GM23338 (cell line): ENCODE data around the gene FARP1. TPM values are rescaled to one million over a fixed set of nuclear protein-coding genes. Genes with fewer than 3 reads are reported as not detected.

Source experiments
- ATAC-seq: fragments of 200-7000 bp; cut with Tn5 transposase; 3 replicates; pipeline ENCODE4 v1.9.1; 2020
- DNase-seq: peaks from one replicate; pipeline ENCODE4 v3.0.0-alpha.2; 2015; ENCODE audit warnings: low spot score
- H2AFZ ChIP-seq: fragments of 200-600 bp; sonication (generic); 2 replicates; pipeline ENCODE4 v1.8.0; 2016; ENCODE audit warnings: antibody characterized with exemption, mild to moderate bottlenecking, moderate library complexity
- H3F3A ChIP-seq: fragments of 200-600 bp; sonication (generic); replicated peaks from 2 replicates; pipeline ENCODE4 v1.8.0; 2017; ENCODE audit warnings: antibody characterized with exemption, mixed run types, low read depth
- H3K27ac ChIP-seq: fragments of 200-600 bp; sonication (generic); 2 replicates; pipeline ENCODE4 v1.6.1; 2016; ENCODE audit warnings: low read depth
- H3K27me3 ChIP-seq: fragments of 200-600 bp; sonication (generic); 2 replicates; pipeline ENCODE4 v1.8.0; 2016; ENCODE audit warnings: mild to moderate bottlenecking, mixed run types, moderate library complexity; ENCODE audit not compliant: insufficient read depth
- H3K36me3 ChIP-seq: fragments of 200-600 bp; sonication (generic); 2 replicates; pipeline ENCODE4 v1.8.0; 2016; ENCODE audit warnings: mild to moderate bottlenecking; ENCODE audit not compliant: insufficient read depth
- H3K4me1 ChIP-seq: fragments of 200-600 bp; sonication (generic); 2 replicates; pipeline ENCODE4 v1.8.0; 2016; ENCODE audit warnings: mild to moderate bottlenecking, moderate library complexity; ENCODE audit not compliant: insufficient read depth
- H3K4me2 ChIP-seq: fragments of 200-600 bp; sonication (generic); 2 replicates; pipeline ENCODE4 v1.7.1; 2017; ENCODE audit warnings: mixed run types
- H3K4me3 ChIP-seq: fragments of 200-600 bp; sonication (generic); 2 replicates; pipeline ENCODE4 v1.6.1; 2016; ENCODE audit warnings: mixed run types
- H3K79me2 ChIP-seq: fragments of 200-600 bp; sonication (generic); replicated peaks from 2 replicates; pipeline ENCODE4 v1.8.0; 2017; ENCODE audit warnings: mild to moderate bottlenecking; ENCODE audit not compliant: insufficient read depth
- H3K9me2 ChIP-seq: fragments of 200-600 bp; sonication (generic); 2 replicates; pipeline ENCODE4 v1.8.0; 2017; ENCODE audit not compliant: insufficient read depth
- H4K20me1 ChIP-seq: fragments of 200-600 bp; sonication (generic); replicated peaks from 2 replicates; pipeline ENCODE4 v1.8.0; 2017; ENCODE audit warnings: mild to moderate bottlenecking; ENCODE audit not compliant: insufficient read depth
- H3K27ac Mint-ChIP-seq: 2 replicates; pipeline ENCODE4 v1.8.0; 2020; ENCODE audit warnings: inconsistent platforms, mild to moderate bottlenecking, moderate library complexity, mixed read lengths
- H3K27me3 Mint-ChIP-seq: 3 replicates; pipeline ENCODE4 v1.8.0; 2022; ENCODE audit warnings: low read depth, mild to moderate bottlenecking, moderate library complexity, mixed read lengths, inconsistent platforms; ENCODE audit not compliant: insufficient read depth, poor library complexity
- H3K36me3 Mint-ChIP-seq: 3 replicates; pipeline ENCODE4 v1.8.0; 2021; ENCODE audit warnings: low read depth, mild to moderate bottlenecking, inconsistent platforms, moderate library complexity, mixed read lengths
- H3K4me1 Mint-ChIP-seq: 3 replicates; pipeline ENCODE4 v1.8.0; 2020; ENCODE audit warnings: mild to moderate bottlenecking, inconsistent platforms, mixed read lengths
- H3K4me3 Mint-ChIP-seq: 3 replicates; pipeline ENCODE4 v1.8.0; 2021; ENCODE audit warnings: moderate library complexity, mild to moderate bottlenecking, inconsistent platforms, mixed read lengths
- H3K9me3 Mint-ChIP-seq: 3 replicates; pipeline ENCODE4 v1.8.0; 2020; ENCODE audit warnings: moderate library complexity, mild to moderate bottlenecking, inconsistent platforms, mixed read lengths
- CREB1 ChIP-seq: fragments of 250-450 bp; sonication (Bioruptor Pico); IDR thresholded peaks from 2 replicates; pipeline ENCODE4 v1.5.0; 2020; ENCODE audit warnings: low read depth, mild to moderate bottlenecking, moderate library complexity
- CTCF ChIP-seq, 2 experiments: fragments of 200-600 bp in 1 of 2; sonication (generic) in 1 of 2; conservative IDR thresholded peaks; 2 replicates each; pipeline versions ENCODE4 v1.5.1 to v1.6.1; 2016 to 2017; ENCODE audit warnings: antibody characterized with exemption in 2 of 2, low read depth in 2 of 2, mild to moderate bottlenecking in 2 of 2, moderate library complexity in 1 of 2
- EZH2 ChIP-seq: fragments of 200-600 bp; sonication (generic); IDR thresholded peaks from one replicate; pipeline ENCODE4 v1.8.0; 2017; ENCODE audit warnings: antibody characterized with exemption, mild to moderate bottlenecking, low read depth; ENCODE audit not compliant: unreplicated experiment
- EZH2phosphoT487 ChIP-seq: fragments of 200-600 bp; sonication (generic); IDR thresholded peaks from one replicate; pipeline ENCODE4 v1.8.1; 2018; ENCODE audit warnings: antibody characterized with exemption; ENCODE audit not compliant: unreplicated experiment
- JUNB ChIP-seq: IDR thresholded peaks from one replicate; pipeline ENCODE4 v1.6.1; 2016; ENCODE audit warnings: antibody characterized with exemption; ENCODE audit not compliant: unreplicated experiment
- NANOG ChIP-seq: IDR thresholded peaks from 2 replicates; pipeline ENCODE4 v1.6.1; 2016; ENCODE audit warnings: antibody characterized with exemption, borderline replicate concordance
- POLR2AphosphoS5 ChIP-seq: IDR thresholded peaks from 2 replicates; pipeline ENCODE4 v1.6.1; 2016; ENCODE audit warnings: antibody characterized with exemption, low read depth
- REST ChIP-seq: IDR thresholded peaks from one replicate; pipeline ENCODE4 v1.6.1; 2018; ENCODE audit warnings: antibody characterized with exemption; ENCODE audit not compliant: unreplicated experiment
- STAT1 ChIP-seq: IDR thresholded peaks from one replicate; pipeline ENCODE4 v1.6.1; 2016; ENCODE audit warnings: antibody characterized with exemption; ENCODE audit not compliant: unreplicated experiment
- ZNF114 ChIP-seq: fragments of 250-450 bp; sonication (Bioruptor Pico); IDR thresholded peaks from 2 replicates; pipeline ENCODE4 v1.5.0; 2020; ENCODE audit warnings: mild to moderate bottlenecking, moderate library complexity
- ZNF331 ChIP-seq: fragments of 250-450 bp; sonication (Bioruptor Pico); IDR thresholded peaks from 2 replicates; pipeline ENCODE4 v1.5.0; 2020; ENCODE audit warnings: low read depth, mild to moderate bottlenecking, moderate library complexity
- polyA plus RNA-seq: library from polyadenylated mRNA; unstranded; fragments of >200 nt; fragmentation: Nextera tagmentation; extraction: Ambion mirVana; gene quantifications from 2 replicates; pipeline ENCODE4 v1.2.1, GENCODE V29; 2016
- total RNA-seq: library from RNA; depleted of rRNA; stranded (reverse); fragments of >200 nt; shearing (Covaris generic); gene quantifications from 2 replicates; pipeline ENCODE4 v1.2.3, GENCODE V29; 2014
- TF ChIP-seq, protein P1 (sequence below): IDR thresholded peaks from 2 replicates; pipeline ENCODE4 v1.6.1; 2016; ENCODE audit warnings: antibody characterized with exemption

FARP1 gene
- total and polyA plus RNA-seq, 2 experiments from 2014 or later = 53.6 to 82.5 TPM

DNA sequence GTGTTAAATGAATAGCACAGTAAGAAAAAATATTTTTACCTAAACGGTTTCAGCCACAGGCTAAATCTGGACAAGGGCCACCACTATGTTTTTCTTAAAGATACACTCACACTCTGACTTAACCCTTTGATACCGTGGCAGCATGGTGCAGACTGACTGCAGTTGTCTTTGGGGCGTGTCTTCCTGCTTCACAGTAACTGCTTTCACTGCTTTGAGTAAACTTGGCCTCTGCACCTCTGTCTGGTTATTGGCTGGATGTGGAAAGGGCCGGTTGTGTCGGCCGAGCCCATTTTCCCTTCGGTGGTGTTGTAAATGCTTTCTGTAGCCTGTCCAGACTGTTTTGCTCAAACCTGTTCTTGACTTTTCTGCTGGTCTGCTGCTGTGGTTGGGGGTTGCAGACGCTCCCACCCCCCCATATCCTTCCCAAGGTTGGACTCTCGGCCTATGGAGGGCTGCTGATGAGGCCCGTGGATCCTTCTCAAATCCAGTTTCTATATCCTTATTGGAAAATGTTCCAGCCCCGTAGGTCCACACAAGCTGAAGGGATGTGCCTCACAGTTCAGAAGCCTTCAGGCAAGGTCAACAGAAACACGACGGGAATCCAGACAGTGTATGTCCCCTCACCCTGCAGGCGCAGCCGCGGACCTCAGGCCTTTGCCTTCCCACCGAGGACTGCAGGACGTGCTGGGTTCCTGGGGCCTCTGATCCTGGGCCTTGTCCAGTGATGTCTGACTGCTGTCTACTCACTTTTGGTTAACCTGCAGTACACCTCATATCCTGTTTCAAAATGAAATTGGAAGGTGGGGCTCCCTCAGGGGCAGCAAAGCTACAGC, 124.4 kb downstream of the FARP1 start (continued):
- TF ChIP-seq, protein P1, sequence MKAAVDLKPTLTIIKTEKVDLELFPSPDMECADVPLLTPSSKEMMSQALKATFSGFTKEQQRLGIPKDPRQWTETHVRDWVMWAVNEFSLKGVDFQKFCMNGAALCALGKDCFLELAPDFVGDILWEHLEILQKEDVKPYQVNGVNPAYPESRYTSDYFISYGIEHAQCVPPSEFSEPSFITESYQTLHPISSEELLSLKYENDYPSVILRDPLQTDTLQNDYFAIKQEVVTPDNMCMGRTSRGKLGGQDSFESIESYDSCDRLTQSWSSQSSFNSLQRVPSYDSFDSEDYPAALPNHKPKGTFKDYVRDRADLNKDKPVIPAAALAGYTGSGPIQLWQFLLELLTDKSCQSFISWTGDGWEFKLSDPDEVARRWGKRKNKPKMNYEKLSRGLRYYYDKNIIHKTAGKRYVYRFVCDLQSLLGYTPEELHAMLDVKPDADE = no peak
- TF ChIP-seq CREB1 (CRISPR knock-in tag) = no peak
- no peak for TF ChIP-seq STAT1
- no peak for TF ChIP-seq POLR2AphosphoS5
- no peak for TF ChIP-seq JUNB
- TF ChIP-seq REST = no peak

GRCh38 chr13:98269386-98269785, 126.5 kb downstream of the FARP1 start:
- peaks cover 59% of the 10 kb centered on the region for H3K79me2 ChIP-seq
- Mint-ChIP-seq H3K27ac (no peak overlapping the region), H3K27me3 (peaks cover 4% of the 10 kb centered on the region), H3K9me3 (no peaks in the 10 kb centered on the region), H3K36me3 (no peaks in the 10 kb centered on the region), H3K4me1 (peaks cover 24% of the 10 kb centered on the region), H3K4me3 (no peak overlapping the region)
- ATAC-seq (no peak), DNase-seq (no peak)
- 0 out of 2 replicates have a peak, but pooled peaks cover under 1% of the 10 kb centered on the region for H3F3A ChIP-seq
- H3K36me3 ChIP-seq = no peaks in the 10 kb centered on the region
- H4K20me1 ChIP-seq = no peaks in the 10 kb centered on the region
- H3K4me2 ChIP-seq = no peak overlapping the region
- H3K9me2 ChIP-seq = no peaks in the 10 kb centered on the region
- H3K4me3 ChIP-seq = no peak overlapping the region
- no peak overlapping the region for H2AFZ ChIP-seq
- peaks cover 16% of the 10 kb centered on the region for H3K4me1 ChIP-seq
- H3K27me3 ChIP-seq = no peaks in the 10 kb centered on the region
- H3K27ac ChIP-seq = no peak overlapping the region
- TF ChIP-seq EZH2 (no peak), ZNF114 (CRISPR knock-in tag) (no peak), REST (no peak), EZH2phosphoT487 (no peak), CTCF (conservative IDR thresholded peaks at IDR 0.05; ENCODE audit: low read depth in 2 of 2) (no peak), POLR2AphosphoS5 (no peak), JUNB (no peak), NANOG (no peak), ZNF331 (no peak), STAT1 (no peak), CREB1 (CRISPR knock-in tag) (no peak)
- TF ChIP-seq, protein P1 = no peak
